Endothelial cell of umbilical vein (primary cell): ENCODE results near the gene ABT1. TPM values are rescaled to one million over a fixed set of nuclear protein-coding genes. Genes with fewer than 3 reads are reported as not detected.

ENCODE experiments used
- BruUV-seq: library from RNA; stranded (reverse); fragments of 400-500 nt; replicated peaks from 2 replicates; lab custom pipeline; 2021; lab: Mats Ljungman, UMichigan
- CTCF ChIA-PET: fragments of 300-600, 350-600 bp; sonication (Branson Sonifier 250); formaldehyde crosslinking; loops from one replicate; lab custom pipeline; 2021; ENCODE audit warnings: antibody characterized with exemption, inconsistent platforms; lab: Charles Lee
- POLR2A ChIA-PET: fragments of 300-600, 350-600 bp; sonication (Branson Sonifier 250); formaldehyde crosslinking; loops from one replicate; lab custom pipeline; 2021; ENCODE audit warnings: antibody characterized with exemption, inconsistent platforms; lab: Charles Lee
- DNase-seq: peaks from one replicate; pipeline ENCODE4 v3.0.0-alpha.2; 2011; ENCODE audit warnings: low read depth, low spot score
- FAIRE-seq: peaks from 2 replicates; lab custom pipeline; 2011; peaks lifted over from hg19 to GRCh38; lab: Jason Lieb, UNC
- H2AFZ ChIP-seq: 2 replicates; pipeline ENCODE4 v1.6.0; 2012; ENCODE audit warnings: low read depth, low read length, control low read depth, inconsistent platforms
- H3K27ac ChIP-seq: 2 replicates; pipeline ENCODE4 v1.5.1; 2011; ENCODE audit warnings: low read depth, mild to moderate bottlenecking, control low read depth, low read length, moderate library complexity; ENCODE audit not compliant: insufficient read depth
- H3K27me3 ChIP-seq, 2 experiments: 2 replicates each; pipeline versions ENCODE4 v1.6.0 to v1.6.1; 2011; ENCODE audit warnings: low read length in 2 of 2, mixed read lengths in 1 of 2; ENCODE audit not compliant: control insufficient read depth in 2 of 2, insufficient read depth in 2 of 2
- H3K36me3 ChIP-seq, 2 experiments: 2 replicates in 1 of 2; 3 replicates in 1 of 2; pipeline ENCODE4 v1.5.1; 2011; ENCODE audit warnings: low read length in 2 of 2, mild to moderate bottlenecking in 1 of 2, moderate library complexity in 1 of 2; ENCODE audit not compliant: control insufficient read depth in 2 of 2, insufficient read depth in 2 of 2; ENCODE audit errors: extremely low read depth in 1 of 2
- H3K4me1 ChIP-seq: 3 replicates; pipeline ENCODE4 v1.5.1; 2011; ENCODE audit warnings: mild to moderate bottlenecking, low read length; ENCODE audit not compliant: control insufficient read depth, insufficient read depth; ENCODE audit errors: extremely low read depth
- H3K4me2 ChIP-seq: 2 replicates; pipeline ENCODE4 v1.6.1; 2011; ENCODE audit warnings: low read length, control low read depth, mixed read lengths; ENCODE audit not compliant: insufficient read depth
- H3K4me3 ChIP-seq, 3 experiments: fragments of 200-600 bp in 1 of 3; sonication (generic), shearing (Covaris generic) in 1 of 3; replicated peaks in 1 of 3; 2 replicates each; pipeline ENCODE4 v1.5.1; 2011 to 2016; ENCODE audit warnings: control low read depth in 3 of 3, low read length in 3 of 3, mild to moderate bottlenecking in 2 of 3, inconsistent platforms in 1 of 3, low read depth in 1 of 3, moderate library complexity in 1 of 3; ENCODE audit not compliant: insufficient read depth in 1 of 3
- H3K79me2 ChIP-seq: 2 replicates; pipeline ENCODE4 v1.6.0; 2012; ENCODE audit warnings: low read length, inconsistent platforms; ENCODE audit not compliant: control insufficient read depth, insufficient read depth
- H3K9ac ChIP-seq: replicated peaks from 2 replicates; pipeline ENCODE3; 2011; ENCODE audit warnings: low read length, control low read depth; ENCODE audit not compliant: insufficient read depth; ENCODE audit errors: extremely low read depth
- H3K9me1 ChIP-seq: replicated peaks from 3 replicates; pipeline ENCODE4 v1.6.0; 2011; ENCODE audit warnings: mild to moderate bottlenecking, low read length; ENCODE audit not compliant: control insufficient read depth, insufficient read depth; ENCODE audit errors: extremely low read depth
- H3K9me3 ChIP-seq: replicated peaks from 2 replicates; pipeline ENCODE4 v1.5.1; 2012; ENCODE audit warnings: low read length, inconsistent platforms; ENCODE audit not compliant: control insufficient read depth, insufficient read depth
- H4K20me1 ChIP-seq: replicated peaks from 2 replicates; pipeline ENCODE3; 2011; ENCODE audit warnings: mild to moderate bottlenecking, low read length; ENCODE audit not compliant: control insufficient read depth, insufficient read depth; ENCODE audit errors: extremely low read depth
- CTCF ChIP-seq, 2 donors: IDR thresholded peaks; 1 replicate in 1 of 2; 2 replicates in 1 of 2; pipeline ENCODE4 v1.5.1; 2011; ENCODE audit warnings: low read length in 2 of 2, mild to moderate bottlenecking in 2 of 2, moderate library complexity in 2 of 2, control low read depth in 1 of 2, inconsistent platforms in 1 of 2, low read depth in 1 of 2; ENCODE audit not compliant: insufficient read depth in 1 of 2; ENCODE audit errors: extremely low read depth in 1 of 2
- EZH2 ChIP-seq: IDR thresholded peaks from 2 replicates; pipeline ENCODE4 v1.6.1; 2012; ENCODE audit warnings: borderline replicate concordance, low read depth, mild to moderate bottlenecking, moderate library complexity, low read length, inconsistent platforms; ENCODE audit not compliant: severe bottlenecking
- FOS ChIP-seq: IDR thresholded peaks from 2 replicates; pipeline ENCODE4 v1.6.1; 2011; ENCODE audit warnings: mild to moderate bottlenecking, low read length, moderate library complexity, borderline replicate concordance; ENCODE audit not compliant: insufficient read depth
- GATA2 ChIP-seq: IDR thresholded peaks from 2 replicates; pipeline ENCODE4 v1.7.0; 2011; ENCODE audit warnings: low read depth, mild to moderate bottlenecking, moderate library complexity, mixed read lengths, low read length; ENCODE audit not compliant: insufficient read length, insufficient read depth
- JUN ChIP-seq: IDR thresholded peaks from 2 replicates; pipeline ENCODE4 v1.6.1; 2011; ENCODE audit warnings: borderline replicate concordance, low read depth; ENCODE audit not compliant: insufficient read length, insufficient read depth
- MAX ChIP-seq: IDR thresholded peaks from 2 replicates; pipeline ENCODE4 v1.6.1; 2011; ENCODE audit not compliant: insufficient read depth, insufficient read length
- MYC ChIP-seq: IDR thresholded peaks from one replicate; pipeline ENCODE4 v1.6.1; 2011; ENCODE audit warnings: mild to moderate bottlenecking, low read depth, low read length
- POLR2A ChIP-seq: IDR thresholded peaks from 2 replicates; pipeline ENCODE4 v1.6.1; 2012; ENCODE audit warnings: low read depth, mild to moderate bottlenecking, control low read depth, low read length
- POLR2AphosphoS5 ChIP-seq: IDR thresholded peaks from 2 replicates; pipeline ENCODE4 v1.6.1; 2012; ENCODE audit warnings: low read depth, mild to moderate bottlenecking, control low read depth, low read length, moderate library complexity; ENCODE audit not compliant: insufficient read depth
- dilution Hi-C: fragments of 300-500 bp; cut with MboI; formaldehyde crosslinking; loops from one replicate; pipeline ENCODE4 v1.15.0; 2019; ENCODE audit warnings: low sequenced_read_pairs; ENCODE audit not compliant: extremely low pct_ligation_motif_present
- intact Hi-C: fragments of 100-400 bp; cut with micrococcal nuclease; formaldehyde crosslinking; loops from one replicate; pipeline ENCODE4 v1.10.0; 2022
- polyA plus RNA-seq, 4 experiments: library from polyadenylated mRNA; depleted of rRNA in 3 of 4; stranded (reverse) in 3 of 4; unstranded in 1 of 4; fragments of >200 nt; gene quantifications; 2 replicates each; pipeline versions ENCODE4 v1.2.1 to v1.2.3, GENCODE V29; 2011 to 2012; ENCODE audit warnings: missing spikeins in 1 of 4
- total RNA-seq: library from RNA; stranded (reverse); gene quantifications from 2 replicates; pipeline ENCODE4 v1.2.3, GENCODE V29; 2021

ABT1 gene
- total and polyA plus RNA-seq, 2 donors (not counting 3 experiments of a cell fraction or from before 2014, with no cell fraction given): 20.1 to 22.2 TPM

GRCh38 chr6:26570027-26570809 is 26.5 kb upstream of the ABT1 start:
- intact Hi-C loops (loop anchor here (5.0 to 10.0 kb wide), 2 partner anchors 393 to 905 kb away; partner anchors contain the start of gene ZNF184), dilution Hi-C loops (no loop called here)
- BruUV-seq: no TSS peak
- H3K4me2 ChIP-seq: no peak overlapping the region
- H3K9me1 ChIP-seq: no peaks in the 10 kb centered on the region
- no peaks in the 10 kb centered on the region for H3K9me3 ChIP-seq
- no peak overlapping the region for H3K9ac ChIP-seq
- no peak for TF ChIP-seq POLR2AphosphoS5
- TF ChIP-seq GATA2: no peak
- no peak for TF ChIP-seq MAX
- TF ChIP-seq POLR2A: no peak
- TF ChIP-seq FOS: no peak
- no peak for TF ChIP-seq EZH2
- TF ChIP-seq MYC: no peak
- no peak for TF ChIP-seq JUN
- no peak for TF ChIP-seq CTCF (IDR thresholded peaks at IDR 0.05; ENCODE audit: extremely low read depth in 1 of 2, insufficient read depth in 1 of 2, low read depth in 1 of 2, low read length in 2 of 2)
- H4K20me1 ChIP-seq: no peaks in the 10 kb centered on the region
- no peak overlapping the region for H3K27ac ChIP-seq
- H3K4me3 ChIP-seq: no peak overlapping the region
- peaks cover 6% of the 10 kb centered on the region for H3K4me1 ChIP-seq
- H2AFZ ChIP-seq: no peak overlapping the region
- POLR2A ChIA-PET: interaction anchor here (0.6 to 1.3 kb wide), 2 partner anchors 13 to 298 kb away, joined by 4 to 5 read pairs; no protein-coding TSS in a partner anchor
- H3K27me3 ChIP-seq: no peaks in the 10 kb centered on the region
- H3K79me2 ChIP-seq: no peaks in the 10 kb centered on the region
- H3K36me3 ChIP-seq: no peaks in the 10 kb centered on the region
- FAIRE-seq: no peak
- CTCF ChIA-PET: interaction anchor here (1.2 to 14.8 kb wide), 8 partner anchors 15 to 320 kb away, joined by 4 to 359 read pairs (median 8); partner anchors contain the start of genes ABT1 and HMGN4
- DNase-seq: no peak
